Endothelial cell of umbilical vein (primary cell): ENCODE data around the gene AP3M1. TPM values are rescaled to one million over a fixed set of nuclear protein-coding genes. Genes with fewer than 3 reads are reported as not detected.

Experiments
- BruUV-seq: library from RNA; stranded (reverse); fragments of 400-500 nt; replicated peaks from 2 replicates; lab custom pipeline; 2021; lab: Mats Ljungman, UMichigan
- CTCF ChIA-PET: fragments of 300-600, 350-600 bp; sonication (Branson Sonifier 250); formaldehyde crosslinking; loops from one replicate; lab custom pipeline; 2021; ENCODE audit warnings: antibody characterized with exemption, inconsistent platforms; lab: Charles Lee
- POLR2A ChIA-PET: fragments of 300-600, 350-600 bp; sonication (Branson Sonifier 250); formaldehyde crosslinking; loops from one replicate; lab custom pipeline; 2021; ENCODE audit warnings: antibody characterized with exemption, inconsistent platforms; lab: Charles Lee
- DNase-seq: peaks from one replicate; pipeline ENCODE4 v3.0.0-alpha.2; 2011; ENCODE audit warnings: low read depth, low spot score
- FAIRE-seq: peaks from 2 replicates; lab custom pipeline; 2011; peaks lifted over from hg19 to GRCh38; lab: Jason Lieb, UNC
- H2AFZ ChIP-seq: 2 replicates; pipeline ENCODE4 v1.6.0; 2012; ENCODE audit warnings: low read depth, low read length, control low read depth, inconsistent platforms
- H3K27ac ChIP-seq: 2 replicates; pipeline ENCODE4 v1.5.1; 2011; ENCODE audit warnings: low read depth, mild to moderate bottlenecking, control low read depth, low read length, moderate library complexity; ENCODE audit not compliant: insufficient read depth
- H3K27me3 ChIP-seq, 2 experiments: 2 replicates each; pipeline versions ENCODE4 v1.6.0 to v1.6.1; 2011; ENCODE audit warnings: low read length in 2 of 2, mixed read lengths in 1 of 2; ENCODE audit not compliant: control insufficient read depth in 2 of 2, insufficient read depth in 2 of 2
- H3K36me3 ChIP-seq, 2 experiments: 2 replicates in 1 of 2; 3 replicates in 1 of 2; pipeline ENCODE4 v1.5.1; 2011; ENCODE audit warnings: low read length in 2 of 2, mild to moderate bottlenecking in 1 of 2, moderate library complexity in 1 of 2; ENCODE audit not compliant: control insufficient read depth in 2 of 2, insufficient read depth in 2 of 2; ENCODE audit errors: extremely low read depth in 1 of 2
- H3K4me1 ChIP-seq: 3 replicates; pipeline ENCODE4 v1.5.1; 2011; ENCODE audit warnings: mild to moderate bottlenecking, low read length; ENCODE audit not compliant: control insufficient read depth, insufficient read depth; ENCODE audit errors: extremely low read depth
- H3K4me2 ChIP-seq: 2 replicates; pipeline ENCODE4 v1.6.1; 2011; ENCODE audit warnings: low read length, control low read depth, mixed read lengths; ENCODE audit not compliant: insufficient read depth
- H3K4me3 ChIP-seq, 3 experiments: fragments of 200-600 bp in 1 of 3; sonication (generic), shearing (Covaris generic) in 1 of 3; replicated peaks in 1 of 3; 2 replicates each; pipeline ENCODE4 v1.5.1; 2011 to 2016; ENCODE audit warnings: control low read depth in 3 of 3, low read length in 3 of 3, mild to moderate bottlenecking in 2 of 3, inconsistent platforms in 1 of 3, low read depth in 1 of 3, moderate library complexity in 1 of 3; ENCODE audit not compliant: insufficient read depth in 1 of 3
- H3K79me2 ChIP-seq: 2 replicates; pipeline ENCODE4 v1.6.0; 2012; ENCODE audit warnings: low read length, inconsistent platforms; ENCODE audit not compliant: control insufficient read depth, insufficient read depth
- H3K9ac ChIP-seq: replicated peaks from 2 replicates; pipeline ENCODE3; 2011; ENCODE audit warnings: low read length, control low read depth; ENCODE audit not compliant: insufficient read depth; ENCODE audit errors: extremely low read depth
- H3K9me1 ChIP-seq: replicated peaks from 3 replicates; pipeline ENCODE4 v1.6.0; 2011; ENCODE audit warnings: mild to moderate bottlenecking, low read length; ENCODE audit not compliant: control insufficient read depth, insufficient read depth; ENCODE audit errors: extremely low read depth
- H3K9me3 ChIP-seq: replicated peaks from 2 replicates; pipeline ENCODE4 v1.5.1; 2012; ENCODE audit warnings: low read length, inconsistent platforms; ENCODE audit not compliant: control insufficient read depth, insufficient read depth
- H4K20me1 ChIP-seq: replicated peaks from 2 replicates; pipeline ENCODE3; 2011; ENCODE audit warnings: mild to moderate bottlenecking, low read length; ENCODE audit not compliant: control insufficient read depth, insufficient read depth; ENCODE audit errors: extremely low read depth
- EZH2 ChIP-seq: IDR thresholded peaks from 2 replicates; pipeline ENCODE4 v1.6.1; 2012; ENCODE audit warnings: borderline replicate concordance, low read depth, mild to moderate bottlenecking, moderate library complexity, low read length, inconsistent platforms; ENCODE audit not compliant: severe bottlenecking
- FOS ChIP-seq: IDR thresholded peaks from 2 replicates; pipeline ENCODE4 v1.6.1; 2011; ENCODE audit warnings: mild to moderate bottlenecking, low read length, moderate library complexity, borderline replicate concordance; ENCODE audit not compliant: insufficient read depth
- GATA2 ChIP-seq: IDR thresholded peaks from 2 replicates; pipeline ENCODE4 v1.7.0; 2011; ENCODE audit warnings: low read depth, mild to moderate bottlenecking, moderate library complexity, mixed read lengths, low read length; ENCODE audit not compliant: insufficient read length, insufficient read depth
- JUN ChIP-seq: IDR thresholded peaks from 2 replicates; pipeline ENCODE4 v1.6.1; 2011; ENCODE audit warnings: borderline replicate concordance, low read depth; ENCODE audit not compliant: insufficient read length, insufficient read depth
- MYC ChIP-seq: IDR thresholded peaks from one replicate; pipeline ENCODE4 v1.6.1; 2011; ENCODE audit warnings: mild to moderate bottlenecking, low read depth, low read length
- POLR2A ChIP-seq: IDR thresholded peaks from 2 replicates; pipeline ENCODE4 v1.6.1; 2012; ENCODE audit warnings: low read depth, mild to moderate bottlenecking, control low read depth, low read length
- POLR2AphosphoS5 ChIP-seq: IDR thresholded peaks from 2 replicates; pipeline ENCODE4 v1.6.1; 2012; ENCODE audit warnings: low read depth, mild to moderate bottlenecking, control low read depth, low read length, moderate library complexity; ENCODE audit not compliant: insufficient read depth
- dilution Hi-C: fragments of 300-500 bp; cut with MboI; formaldehyde crosslinking; loops from one replicate; pipeline ENCODE4 v1.15.0; 2019; ENCODE audit warnings: low sequenced_read_pairs; ENCODE audit not compliant: extremely low pct_ligation_motif_present
- intact Hi-C: fragments of 100-400 bp; cut with micrococcal nuclease; formaldehyde crosslinking; loops from one replicate; pipeline ENCODE4 v1.10.0; 2022
- polyA plus RNA-seq, 4 experiments: library from polyadenylated mRNA; depleted of rRNA in 3 of 4; stranded (reverse) in 3 of 4; unstranded in 1 of 4; fragments of >200 nt; gene quantifications; 2 replicates each; pipeline versions ENCODE4 v1.2.1 to v1.2.3, GENCODE V29; 2011 to 2012; ENCODE audit warnings: missing spikeins in 1 of 4
- total RNA-seq: library from RNA; stranded (reverse); gene quantifications from 2 replicates; pipeline ENCODE4 v1.2.3, GENCODE V29; 2021
- TF ChIP-seq, protein P1 (sequence below): IDR thresholded peaks from 2 replicates; pipeline ENCODE4 v1.6.1; 2011; ENCODE audit not compliant: insufficient read depth, insufficient read length
- TF ChIP-seq, protein P2 (sequence below), 2 donors: IDR thresholded peaks; 1 replicate in 1 of 2; 2 replicates in 1 of 2; pipeline ENCODE4 v1.5.1; 2011; ENCODE audit warnings: low read length in 2 of 2, mild to moderate bottlenecking in 2 of 2, moderate library complexity in 2 of 2, control low read depth in 1 of 2, inconsistent platforms in 1 of 2, low read depth in 1 of 2; ENCODE audit not compliant: insufficient read depth in 1 of 2; ENCODE audit errors: extremely low read depth in 1 of 2

The AP3M1 gene
- total and polyA plus RNA-seq, 2 donors (not counting 3 experiments of a cell fraction or from before 2014, with no cell fraction given) = 34.0 to 58.8 TPM

DNA sequence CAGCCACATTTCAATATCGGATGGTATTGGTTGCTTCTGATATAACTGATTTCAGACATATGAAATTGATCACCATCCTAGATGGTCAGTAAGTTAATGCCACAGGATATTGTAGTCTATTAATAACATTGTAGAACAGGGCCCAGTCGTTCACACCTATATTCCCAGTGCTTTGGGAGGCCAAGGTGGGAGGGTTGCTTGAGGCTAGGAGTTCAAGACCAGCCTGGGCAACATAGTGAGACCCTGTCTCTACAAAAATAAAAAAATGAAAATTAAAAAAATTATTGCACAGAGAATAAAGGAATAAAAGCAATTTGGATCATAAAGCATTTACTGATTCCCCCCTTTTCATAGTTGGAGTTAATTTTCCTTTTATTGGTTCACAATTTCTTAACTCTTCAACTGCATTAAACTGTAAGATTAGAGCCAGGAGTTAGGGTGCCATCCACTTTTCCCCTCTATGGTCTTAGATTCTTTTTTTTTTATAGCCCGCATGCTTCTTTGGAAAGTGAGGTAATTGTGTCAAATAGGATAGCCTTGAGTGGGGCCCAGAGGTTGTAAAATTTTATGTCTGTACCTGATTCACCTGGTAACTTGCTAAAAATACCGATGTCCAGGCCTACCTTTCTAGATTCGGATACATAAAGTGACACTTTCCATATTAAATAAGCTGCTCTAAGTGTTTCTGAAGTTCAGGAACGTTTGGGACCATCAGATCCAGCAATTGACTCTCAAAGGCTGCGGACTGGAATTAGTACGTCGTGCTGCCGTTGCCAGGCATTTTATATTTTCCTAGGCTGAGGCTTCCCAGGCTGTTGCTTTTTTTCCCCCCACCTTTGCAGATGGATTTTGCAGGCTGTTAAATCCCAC lies 25.1 kb upstream of the AP3M1 start:
- ChIA-PET POLR2A (interaction anchor here (0.7 to 1.5 kb wide), 4 partner anchors 10 to 53 kb away, joined by 3 to 8 read pairs (median 4); partner anchors contain the start of genes ADK and AP3M1), CTCF (interaction anchor here (0.8 to 1.4 kb wide), 8 partner anchors 11 to 68 kb away, joined by 3 to 7 read pairs (median 4); partner anchors contain the start of genes ADK and AP3M1)
- H3K9ac ChIP-seq = peak overlapping the region; percentile 89
- no peak for DNase-seq
- no peaks in the 10 kb centered on the region for H3K36me3 ChIP-seq
- H4K20me1 ChIP-seq = no peaks in the 10 kb centered on the region
- no peak for FAIRE-seq
- dilution Hi-C loops = no loop called here
- H3K4me2 ChIP-seq = peak overlapping the region; percentile 86
- BruUV-seq = TSS peak; percentile 87
- peaks cover 15% of the 10 kb centered on the region for H3K4me1 ChIP-seq
- no peaks in the 10 kb centered on the region for H3K27me3 ChIP-seq
- H3K9me1 ChIP-seq = no peaks in the 10 kb centered on the region
- peak overlapping the region; percentile 41 for H3K27ac ChIP-seq
- H3K79me2 ChIP-seq = peaks cover 33% of the 10 kb centered on the region
- no peaks in the 10 kb centered on the region for H3K9me3 ChIP-seq
- peak overlapping the region; percentile 87 for H2AFZ ChIP-seq
- H3K4me3 ChIP-seq = peak overlapping the region; percentile 32 to 80 (median 39)
- intact Hi-C loops = loop anchor here (1.0 to 2.0 kb wide), 3 partner anchors 24 to 59 kb away; partner anchors contain the start of gene ADK
- no peak for TF ChIP-seq FOS

DNA sequence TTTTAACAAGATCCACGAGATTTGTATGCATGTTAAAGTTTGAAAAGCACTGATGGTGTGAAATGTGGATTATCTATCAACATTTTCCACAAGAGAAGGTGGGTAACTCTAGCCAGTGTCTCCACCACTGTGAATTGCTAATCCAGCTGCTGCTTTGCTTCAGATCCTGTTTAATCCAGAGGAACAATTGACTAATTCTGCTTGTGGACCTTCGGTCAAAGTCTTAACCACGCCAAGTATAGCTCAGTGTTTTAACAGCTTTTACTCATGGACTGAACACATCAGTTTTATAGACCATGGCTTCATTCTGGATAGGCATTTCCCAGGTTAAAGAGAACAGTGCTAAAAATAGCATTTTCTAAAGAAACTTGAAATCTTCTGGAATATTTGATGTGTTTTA lies 23.9 kb upstream of the AP3M1 start:
- Histone ChIP-seq H3K4me1 (peaks cover 15% of the 10 kb centered on the region), H3K79me2 (peaks cover 26% of the 10 kb centered on the region), H3K36me3 (no peaks in the 10 kb centered on the region), H3K4me3 (no peak overlapping the region), H4K20me1 (no peaks in the 10 kb centered on the region), H3K9me3 (no peaks in the 10 kb centered on the region), H3K27me3 (no peaks in the 10 kb centered on the region), H3K4me2 (no peak overlapping the region), H3K27ac (no peak overlapping the region), H3K9ac (no peak overlapping the region), H2AFZ (no peak overlapping the region), H3K9me1 (no peaks in the 10 kb centered on the region)
- FAIRE-seq (no peak), DNase-seq (no peak)
- TF ChIP-seq FOS (no peak), POLR2AphosphoS5 (no peak), EZH2 (no peak), POLR2A (no peak), GATA2 (no peak), JUN (no peak), MYC (no peak)
- TF ChIP-seq, protein P1, sequence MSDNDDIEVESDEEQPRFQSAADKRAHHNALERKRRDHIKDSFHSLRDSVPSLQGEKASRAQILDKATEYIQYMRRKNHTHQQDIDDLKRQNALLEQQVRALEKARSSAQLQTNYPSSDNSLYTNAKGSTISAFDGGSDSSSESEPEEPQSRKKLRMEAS = no peak
- TF ChIP-seq, protein P2, sequence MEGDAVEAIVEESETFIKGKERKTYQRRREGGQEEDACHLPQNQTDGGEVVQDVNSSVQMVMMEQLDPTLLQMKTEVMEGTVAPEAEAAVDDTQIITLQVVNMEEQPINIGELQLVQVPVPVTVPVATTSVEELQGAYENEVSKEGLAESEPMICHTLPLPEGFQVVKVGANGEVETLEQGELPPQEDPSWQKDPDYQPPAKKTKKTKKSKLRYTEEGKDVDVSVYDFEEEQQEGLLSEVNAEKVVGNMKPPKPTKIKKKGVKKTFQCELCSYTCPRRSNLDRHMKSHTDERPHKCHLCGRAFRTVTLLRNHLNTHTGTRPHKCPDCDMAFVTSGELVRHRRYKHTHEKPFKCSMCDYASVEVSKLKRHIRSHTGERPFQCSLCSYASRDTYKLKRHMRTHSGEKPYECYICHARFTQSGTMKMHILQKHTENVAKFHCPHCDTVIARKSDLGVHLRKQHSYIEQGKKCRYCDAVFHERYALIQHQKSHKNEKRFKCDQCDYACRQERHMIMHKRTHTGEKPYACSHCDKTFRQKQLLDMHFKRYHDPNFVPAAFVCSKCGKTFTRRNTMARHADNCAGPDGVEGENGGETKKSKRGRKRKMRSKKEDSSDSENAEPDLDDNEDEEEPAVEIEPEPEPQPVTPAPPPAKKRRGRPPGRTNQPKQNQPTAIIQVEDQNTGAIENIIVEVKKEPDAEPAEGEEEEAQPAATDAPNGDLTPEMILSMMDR (IDR thresholded peaks at IDR 0.05; ENCODE audit: extremely low read depth in 1 of 2, insufficient read depth in 1 of 2, low read depth in 1 of 2, low read length in 2 of 2) = no peak
- intact Hi-C loops (no loop called here), dilution Hi-C loops (no loop called here)
- BruUV-seq = no TSS peak
- ChIA-PET CTCF (interaction anchor here (0.9 to 1.9 kb wide), 4 partner anchors 9 to 60 kb away, joined by 3 to 5 read pairs (median 4); partner anchors contain the start of gene ADK), POLR2A (interaction anchor here (0.6 kb wide), 1 partner anchor 214 kb away, joined by 3 read pairs; no protein-coding TSS in a partner anchor)
